GM18909 (cell line): ENCODE data around the gene GTF2I.
"Not testable (repeated sequence)": the region's sequence is repeated elsewhere in the genome, so short reads cannot be mapped to it uniquely, and the experiment has no call there.

Experiments
- ATAC-seq: cut with Tn5 transposase; IDR thresholded peaks from one replicate; pipeline ENCODE4 v1.9.1; 2021; ENCODE audit warnings: mild to moderate bottlenecking; ENCODE audit not compliant: unreplicated experiment, poor library complexity

GTF2I gene

GRCh38 chr7:74770062-74770461 is 112.5 kb downstream of the GTF2I start:
- not testable (repeated sequence) for ATAC-seq

DNA sequence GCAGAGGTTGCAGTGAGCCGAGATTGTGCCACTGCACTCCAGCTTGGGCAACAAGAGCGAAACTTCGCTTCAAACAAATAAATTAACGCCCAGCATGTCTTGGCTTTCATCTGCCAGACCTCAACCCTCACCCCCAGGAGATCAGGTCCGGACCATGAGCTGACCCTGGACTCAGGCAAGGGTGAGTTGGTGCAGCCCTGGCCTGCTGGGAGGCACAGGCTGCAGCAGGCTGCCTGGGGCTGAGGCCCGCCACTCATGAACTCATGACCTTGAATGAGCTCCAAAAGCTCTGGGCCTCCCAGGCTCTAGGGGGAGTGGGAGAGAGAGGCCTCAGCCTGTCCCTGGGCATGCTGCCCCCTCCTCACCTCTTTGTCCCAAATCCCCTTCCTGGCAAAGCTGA is 114.6 kb downstream of the GTF2I start:
- not testable (repeated sequence) for ATAC-seq

GRCh38 chr7:74773760-74774750 is 116.5 kb downstream of the GTF2I start, which contains the start of gene NCF1:
NCF1 (plus strand) TSS chr7:74774011; CDS start chr7:74774032, 21 bp downstream.
- peak; percentile 86 for ATAC-seq

DNA sequence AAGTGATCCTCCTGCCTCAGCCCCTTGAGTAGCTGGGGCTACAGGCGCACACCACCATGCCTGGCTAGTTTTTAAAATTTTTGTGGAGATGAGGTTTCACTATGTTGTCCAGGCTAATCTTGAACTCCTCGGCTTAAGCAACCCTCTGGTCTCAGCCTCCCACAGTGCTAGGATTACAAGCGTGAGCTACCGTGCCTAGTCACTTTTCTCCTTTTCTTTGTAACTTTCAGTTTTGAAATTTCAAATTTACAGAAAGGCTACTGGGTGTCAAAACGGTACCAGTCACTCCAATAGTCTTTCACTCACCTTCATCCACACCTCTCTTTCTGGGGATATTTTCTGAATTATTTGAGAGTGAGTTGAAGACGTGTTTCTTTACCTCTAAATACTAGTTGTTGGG is 117.6 kb downstream of the GTF2I start:
- ATAC-seq = not testable (repeated sequence)

- not testable (repeated sequence) for ATAC-seq
Measured at GRCh38 chr7:74779053-74779452, 121.5 kb downstream of the GTF2I start.

DNA sequence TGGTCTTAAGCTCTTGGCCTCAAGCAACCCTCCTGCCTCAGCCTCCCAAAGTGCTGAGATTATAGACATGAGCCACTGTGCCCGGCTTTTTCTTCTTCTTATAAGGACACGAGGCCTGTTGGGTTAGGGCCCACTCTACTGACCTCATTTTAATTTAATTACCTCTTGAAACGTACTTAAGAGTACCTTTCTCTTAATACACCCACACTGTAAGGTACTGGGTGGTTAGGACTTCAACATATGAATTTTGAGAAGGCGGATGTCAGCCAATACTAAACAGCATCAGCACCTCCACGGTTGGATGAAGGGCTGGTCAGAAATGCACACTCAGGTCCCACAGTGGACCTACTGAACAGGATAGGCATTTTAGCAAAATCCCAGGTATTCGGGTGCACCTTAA is 124.2 kb downstream of the GTF2I start:
- ATAC-seq = not testable (repeated sequence)

DNA sequence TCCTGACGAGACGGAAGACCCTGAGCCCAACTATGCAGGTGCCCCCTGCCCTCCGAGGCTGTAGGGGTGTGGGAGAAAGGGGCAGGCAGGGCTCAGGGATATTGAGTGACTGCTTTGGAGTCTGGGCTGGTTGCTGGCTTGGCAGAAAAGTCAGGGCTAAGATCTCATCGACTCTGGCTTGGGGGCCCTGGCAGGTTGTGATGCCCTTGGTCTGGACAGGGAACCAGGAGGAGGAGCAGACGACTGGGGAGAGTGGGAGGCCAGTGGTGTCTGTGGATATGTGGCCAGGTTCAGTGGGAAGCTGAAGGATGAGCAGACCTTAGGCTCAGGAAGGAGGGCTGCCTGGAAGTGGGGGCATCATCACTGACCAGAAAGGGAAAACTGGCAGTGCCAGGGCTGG is 126.1 kb downstream of the GTF2I start:
- ATAC-seq = not testable (repeated sequence)

GRCh38 chr7:74788369-74789150 is 131.0 kb downstream of the GTF2I start:
- peak; percentile 93 for ATAC-seq

- not testable (repeated sequence) for ATAC-seq
Measured at GRCh38 chr7:74789200-74789736, 131.8 kb downstream of the GTF2I start.

DNA sequence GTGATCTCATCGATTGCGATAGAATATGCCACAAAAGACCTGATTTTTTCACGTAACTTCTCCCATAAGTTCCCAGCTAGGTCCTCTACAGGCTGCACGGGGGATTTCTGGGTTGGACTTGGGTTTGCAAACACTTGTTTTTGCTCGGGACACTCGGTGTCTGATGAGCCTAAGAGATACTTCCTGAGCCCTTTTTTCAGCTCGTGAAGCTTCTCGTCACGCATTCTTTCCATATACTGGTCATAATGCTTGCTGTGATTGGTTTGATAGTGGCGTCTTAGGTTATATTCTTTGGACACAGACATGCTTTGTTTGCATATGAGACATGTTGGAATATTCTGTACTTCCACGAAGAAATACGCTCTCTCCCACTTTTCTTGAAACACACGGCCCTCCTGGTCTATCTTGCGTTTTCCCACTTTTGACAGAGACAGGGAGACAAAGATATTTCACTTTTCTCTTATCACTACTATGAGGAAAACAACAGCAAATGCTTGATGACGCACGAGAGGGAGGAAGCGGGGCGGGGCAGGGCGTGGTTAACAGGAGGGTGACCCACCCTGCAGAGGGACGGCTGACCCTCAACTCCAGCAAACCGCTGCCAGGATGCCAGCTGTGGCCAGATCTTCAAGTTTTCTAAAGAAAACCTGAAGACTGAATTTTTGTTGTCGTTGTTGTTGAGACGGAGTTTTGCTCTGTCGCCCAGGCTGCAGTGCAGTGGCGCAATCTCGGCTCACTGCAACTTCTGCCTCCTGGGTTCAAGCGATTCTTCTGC is 140.5 kb downstream of the GTF2I start:
- not testable (repeated sequence) for ATAC-seq

GRCh38 chr7:74798644-74799043 is 141.1 kb downstream of the GTF2I start:
- ATAC-seq = not testable (repeated sequence)
